CD14-positive monocyte (primary cell): Measurements from ENCODE around the gene GNG13. TPM values are rescaled to one million over a fixed set of nuclear protein-coding genes. Genes with fewer than 3 reads are reported as not detected.

Source experiments
- DNase-seq, 3 donors: peaks; one replicate each; pipeline ENCODE4 v3.0.0-alpha.2; 2011 to 2022
- H2AFZ ChIP-seq: 2 replicates; pipeline ENCODE4 v1.6.0; 2012; ENCODE audit warnings: mild to moderate bottlenecking, low read depth, low read length, inconsistent platforms; ENCODE audit not compliant: insufficient read depth, poor library complexity, severe bottlenecking
- H3K27ac ChIP-seq, 2 donors: 1 replicate in 1 of 2; 2 replicates in 1 of 2; pipeline ENCODE4 v1.5.1; 2012 to 2013; ENCODE audit warnings: low read length in 2 of 2, control low read depth in 1 of 2, inconsistent platforms in 1 of 2, low read depth in 1 of 2, mild to moderate bottlenecking in 1 of 2
- H3K27me3 ChIP-seq, 2 donors: one replicate each; pipeline versions ENCODE4 v1.6.0 to v1.6.1; 2011 to 2013; ENCODE audit warnings: low read length in 2 of 2; ENCODE audit not compliant: control insufficient read depth in 2 of 2, insufficient read depth in 2 of 2
- H3K36me3 ChIP-seq, 2 donors: replicated peaks in 1 of 2; 1 replicate in 1 of 2; 2 replicates in 1 of 2; pipeline versions ENCODE4 v1.5.1 to v1.6.1; 2012 to 2013; ENCODE audit warnings: low read length in 2 of 2, control low read depth in 1 of 2, inconsistent platforms in 1 of 2, mild to moderate bottlenecking in 1 of 2; ENCODE audit not compliant: insufficient read depth in 2 of 2, control insufficient read depth in 1 of 2
- H3K4me1 ChIP-seq, 2 donors: 1 replicate in 1 of 2; 2 replicates in 1 of 2; pipeline versions ENCODE4 v1.5.1 to v1.6.1; 2012 to 2013; ENCODE audit warnings: low read length in 2 of 2, control low read depth in 1 of 2, inconsistent platforms in 1 of 2, mild to moderate bottlenecking in 1 of 2, moderate library complexity in 1 of 2; ENCODE audit not compliant: insufficient read depth in 2 of 2, control insufficient read depth in 1 of 2
- H3K4me2 ChIP-seq: replicated peaks from 2 replicates; pipeline ENCODE3; 2012; ENCODE audit warnings: low read length, moderate library complexity, mild to moderate bottlenecking; ENCODE audit not compliant: poor library complexity, severe bottlenecking; ENCODE audit errors: extremely low read depth
- H3K4me3 ChIP-seq, 3 experiments: fragments of 200-600 bp in 1 of 3; sonication (generic) in 1 of 3; replicated peaks in 1 of 3; 1 replicate in 2 of 3; 2 replicates in 1 of 3; pipeline ENCODE4 v1.5.1; 2011 to 2013; ENCODE audit warnings: low read length in 3 of 3, mild to moderate bottlenecking in 3 of 3, control low read depth in 2 of 3, low read depth in 2 of 3, inconsistent platforms in 1 of 3, moderate library complexity in 1 of 3
- H3K79me2 ChIP-seq: 2 replicates; pipeline ENCODE4 v1.6.0; 2012; ENCODE audit warnings: mild to moderate bottlenecking, control low read depth, inconsistent platforms, low read length, moderate library complexity; ENCODE audit not compliant: insufficient read depth
- H3K9ac ChIP-seq: 2 replicates; pipeline ENCODE4 v1.6.0; 2017; ENCODE audit warnings: low read length, mild to moderate bottlenecking; ENCODE audit not compliant: insufficient read depth, poor library complexity, severe bottlenecking
- H3K9me3 ChIP-seq, 2 donors: replicated peaks in 1 of 2; 1 replicate in 1 of 2; 2 replicates in 1 of 2; pipeline versions ENCODE4 v1.5.1 to v1.6.1; 2012 to 2013; ENCODE audit warnings: low read length in 2 of 2, control low read depth in 1 of 2; ENCODE audit not compliant: control insufficient read depth in 1 of 2, insufficient read depth in 1 of 2
- H4K20me1 ChIP-seq: 2 replicates; pipeline ENCODE4 v1.6.0; 2012; ENCODE audit warnings: mild to moderate bottlenecking, low read length, control low read depth, moderate library complexity; ENCODE audit not compliant: insufficient read depth
- H3K27ac Mint-ChIP-seq, 7 donors: one replicate each; pipeline ENCODE4 v1.8.0; 2020; ENCODE audit warnings: mild to moderate bottlenecking in 7 of 7, mixed read lengths in 7 of 7, moderate library complexity in 6 of 7, inconsistent platforms in 2 of 7
- H3K27me3 Mint-ChIP-seq, 3 donors: one replicate each; pipeline ENCODE4 v1.8.0; 2021 to 2022; ENCODE audit warnings: low read depth in 3 of 3, mild to moderate bottlenecking in 3 of 3, mixed read lengths in 3 of 3, moderate library complexity in 3 of 3, inconsistent platforms in 1 of 3
- H3K36me3 Mint-ChIP-seq, 2 donors: one replicate each; pipeline ENCODE4 v1.8.0; 2020; ENCODE audit warnings: mixed read lengths in 2 of 2, inconsistent platforms in 1 of 2, mild to moderate bottlenecking in 1 of 2
- H3K4me1 Mint-ChIP-seq: one replicate; pipeline ENCODE4 v1.8.0; 2020; ENCODE audit warnings: mild to moderate bottlenecking, mixed read lengths
- H3K4me3 Mint-ChIP-seq, 2 donors: one replicate each; pipeline ENCODE4 v1.8.0; 2020; ENCODE audit warnings: mild to moderate bottlenecking in 2 of 2, mixed read lengths in 2 of 2, moderate library complexity in 1 of 2
- H3K9me3 Mint-ChIP-seq, 7 donors: one replicate each; pipeline ENCODE4 v1.8.0; 2020 to 2022; ENCODE audit warnings: mixed read lengths in 7 of 7, mild to moderate bottlenecking in 6 of 7, moderate library complexity in 6 of 7, inconsistent platforms in 2 of 7
- WGBS: methylation state at CpG from one replicate; pipeline ENCODE4 v1.1.5; 2013; ENCODE audit warnings: missing lambda C conversion rate; ENCODE audit not compliant: insufficient coverage; 5-methylcytosine and 5-hydroxymethylcytosine counted together
- intact Hi-C, 2 donors: fragments of 100-400 bp; cut with micrococcal nuclease; formaldehyde crosslinking; loops; one replicate each; pipeline versions ENCODE4 v1.15.0 to v1.15.1; 2023
- polyA plus RNA-seq, 3 donors: library from polyadenylated mRNA; depleted of rRNA in 1 of 3; unstranded in 2 of 3; stranded (reverse) in 1 of 3; fragments of 300-500 nt in 2 of 3; fragments of >200 nt in 1 of 3; fragmentation: Illumina TruSeq in 2 of 3; gene quantifications; 1 replicate in 2 of 3; 2 replicates in 1 of 3; pipeline ENCODE4 v1.2.3, GENCODE V29; 2012 to 2021
- TF ChIP-seq, protein P1 (sequence below): fragments of 200-600 bp; IDR thresholded peaks from one replicate; pipeline ENCODE4 v1.8.0; 2022; ENCODE audit warnings: antibody characterized with exemption, mild to moderate bottlenecking

GNG13 gene
- polyA plus RNA-seq, 3 donors = not detected

DNA sequence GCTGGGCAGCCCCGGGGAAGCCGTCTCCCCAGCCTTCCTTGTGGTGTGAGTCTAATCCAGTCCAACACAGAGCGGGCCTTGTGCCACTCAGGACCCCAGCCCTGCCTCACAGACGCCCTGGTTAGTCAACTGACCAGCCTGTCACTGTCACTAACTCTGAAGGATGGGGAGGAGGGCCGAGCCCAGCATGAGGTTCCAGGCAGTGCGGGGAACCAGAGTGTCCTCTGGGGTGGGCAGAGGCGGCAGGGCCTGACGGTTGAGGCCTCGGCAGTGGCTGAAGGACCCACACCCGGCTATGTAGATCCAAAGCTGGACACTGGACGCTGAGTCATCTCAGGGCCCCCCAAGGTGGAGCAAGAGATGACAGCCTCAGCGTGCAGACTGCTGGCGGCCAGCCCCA lies 21.0 kb downstream of the GNG13 start:
- WGBS = 95% methylated on average over 10 of the region's 13 CpGs
- Mint-ChIP-seq H3K27me3 (peaks cover 0 to 22% (median 10%) of the 10 kb centered on the region in 3 donors), H3K4me1 (no peaks in the 10 kb centered on the region), H3K9me3 (peaks cover 0 to 3% (median 0%) of the 10 kb centered on the region in 7 donors), H3K27ac (no peak overlapping the region), H3K4me3 (no peak overlapping the region), H3K36me3 (no peaks in the 10 kb centered on the region)
- H3K27me3 ChIP-seq = peaks cover 0 to 9% of the 10 kb centered on the region in 2 donors
- TF ChIP-seq, protein P1, sequence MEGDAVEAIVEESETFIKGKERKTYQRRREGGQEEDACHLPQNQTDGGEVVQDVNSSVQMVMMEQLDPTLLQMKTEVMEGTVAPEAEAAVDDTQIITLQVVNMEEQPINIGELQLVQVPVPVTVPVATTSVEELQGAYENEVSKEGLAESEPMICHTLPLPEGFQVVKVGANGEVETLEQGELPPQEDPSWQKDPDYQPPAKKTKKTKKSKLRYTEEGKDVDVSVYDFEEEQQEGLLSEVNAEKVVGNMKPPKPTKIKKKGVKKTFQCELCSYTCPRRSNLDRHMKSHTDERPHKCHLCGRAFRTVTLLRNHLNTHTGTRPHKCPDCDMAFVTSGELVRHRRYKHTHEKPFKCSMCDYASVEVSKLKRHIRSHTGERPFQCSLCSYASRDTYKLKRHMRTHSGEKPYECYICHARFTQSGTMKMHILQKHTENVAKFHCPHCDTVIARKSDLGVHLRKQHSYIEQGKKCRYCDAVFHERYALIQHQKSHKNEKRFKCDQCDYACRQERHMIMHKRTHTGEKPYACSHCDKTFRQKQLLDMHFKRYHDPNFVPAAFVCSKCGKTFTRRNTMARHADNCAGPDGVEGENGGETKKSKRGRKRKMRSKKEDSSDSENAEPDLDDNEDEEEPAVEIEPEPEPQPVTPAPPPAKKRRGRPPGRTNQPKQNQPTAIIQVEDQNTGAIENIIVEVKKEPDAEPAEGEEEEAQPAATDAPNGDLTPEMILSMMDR = no peak
- H3K9ac ChIP-seq = no peak overlapping the region
- no peak overlapping the region for H3K4me2 ChIP-seq
- intact Hi-C loops = no loop called here
- H3K4me3 ChIP-seq = no peak overlapping the region
- H3K9me3 ChIP-seq = no peaks in the 10 kb centered on the region
- no peaks in the 10 kb centered on the region for H3K36me3 ChIP-seq
- no peak for DNase-seq
- H3K79me2 ChIP-seq = no peaks in the 10 kb centered on the region
- H2AFZ ChIP-seq = no peak overlapping the region
- H3K27ac ChIP-seq = no peak overlapping the region
- H3K4me1 ChIP-seq = no peaks in the 10 kb centered on the region
- peaks cover 3% of the 10 kb centered on the region for H4K20me1 ChIP-seq

GRCh38 chr16:778909-779527 lies 21.5 kb downstream of the GNG13 start:
- Mint-ChIP-seq H3K9me3 (peaks cover 0 to 3% (median 0%) of the 10 kb centered on the region in 7 donors), H3K4me1 (no peaks in the 10 kb centered on the region), H3K27ac (no peak overlapping the region), H3K36me3 (no peaks in the 10 kb centered on the region), H3K4me3 (no peak overlapping the region), H3K27me3 (peaks cover 0 to 22% (median 10%) of the 10 kb centered on the region in 3 donors)
- intact Hi-C loops = no loop called here
- Histone ChIP-seq H3K9ac (no peak overlapping the region), H4K20me1 (no peaks in the 10 kb centered on the region), H3K79me2 (no peaks in the 10 kb centered on the region), H3K4me3 (no peak overlapping the region), H3K27ac (no peak overlapping the region), H3K27me3 (peaks cover 0 to 9% of the 10 kb centered on the region in 2 donors), H3K9me3 (no peaks in the 10 kb centered on the region), H3K4me1 (no peaks in the 10 kb centered on the region), H3K4me2 (no peak overlapping the region), H2AFZ (no peak overlapping the region), H3K36me3 (no peaks in the 10 kb centered on the region)
- TF ChIP-seq, protein P1 = no peak
- 93% methylated on average over 6 of the region's 6 CpGs for WGBS
- DNase-seq = no peak
